GM21825 (cell line): ENCODE measurements around the gene NEURL3.

Experiments used
- ATAC-seq: cut with Tn5 transposase; IDR thresholded peaks from one replicate; pipeline ENCODE4 v1.9.1; 2021; ENCODE audit warnings: mild to moderate bottlenecking, moderate library complexity; ENCODE audit not compliant: unreplicated experiment

Gene NEURL3

DNA sequence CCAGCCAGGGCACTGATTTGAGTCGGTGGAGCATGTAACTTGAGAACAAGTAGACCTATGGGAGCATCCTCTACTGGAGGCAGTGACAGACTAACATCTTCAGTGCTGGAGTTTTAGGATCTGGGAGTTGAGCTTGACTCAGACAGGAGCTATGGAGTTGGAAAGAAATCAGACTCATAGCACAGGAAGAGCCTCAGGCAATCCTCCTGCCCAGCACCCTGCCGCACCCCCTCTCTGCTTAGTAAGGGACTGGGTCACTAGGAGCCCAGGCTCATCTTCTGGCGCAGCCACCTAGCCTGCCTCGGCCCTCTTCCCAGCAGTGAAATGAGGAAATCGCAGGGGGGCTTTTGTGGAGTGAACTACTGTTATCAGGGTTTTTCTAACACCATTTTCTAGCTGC lies 35.0 kb upstream of the NEURL3 start:
- ATAC-seq: no peak

DNA sequence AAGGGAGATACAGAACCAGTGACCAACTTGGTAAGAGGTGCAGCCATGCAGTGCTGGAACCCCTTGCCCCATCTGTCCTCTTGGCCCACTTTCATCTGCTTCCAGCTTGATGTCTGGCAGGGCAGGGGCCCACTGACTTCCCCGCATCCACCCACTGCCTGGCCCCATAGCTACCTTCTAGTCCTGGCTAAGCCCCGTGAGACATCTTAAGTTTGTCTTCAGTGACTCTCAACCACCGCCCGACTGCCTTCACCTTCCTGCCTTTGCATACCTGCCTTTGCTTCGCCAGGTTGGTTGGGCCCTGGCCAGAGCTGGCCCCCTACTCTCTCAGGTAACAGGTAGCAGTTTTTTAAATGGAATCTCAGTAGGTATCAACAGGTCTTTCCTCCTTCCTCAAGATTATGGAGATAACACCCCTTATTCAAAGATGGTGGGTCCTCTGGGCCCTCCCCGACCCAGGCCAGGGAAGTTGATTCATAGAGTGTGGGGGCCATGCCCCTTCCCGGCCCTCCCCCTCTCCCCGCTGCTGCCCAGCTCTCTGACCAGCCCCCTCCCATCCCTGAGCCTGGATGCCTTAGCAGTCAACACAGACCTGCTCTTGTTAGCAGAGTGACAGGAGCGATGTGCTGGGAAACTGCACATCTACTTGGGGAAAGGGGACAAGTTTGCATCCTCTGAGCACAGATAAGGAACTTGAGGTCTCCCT lies 34.2 kb upstream of the NEURL3 start:
- ATAC-seq: no peak

DNA sequence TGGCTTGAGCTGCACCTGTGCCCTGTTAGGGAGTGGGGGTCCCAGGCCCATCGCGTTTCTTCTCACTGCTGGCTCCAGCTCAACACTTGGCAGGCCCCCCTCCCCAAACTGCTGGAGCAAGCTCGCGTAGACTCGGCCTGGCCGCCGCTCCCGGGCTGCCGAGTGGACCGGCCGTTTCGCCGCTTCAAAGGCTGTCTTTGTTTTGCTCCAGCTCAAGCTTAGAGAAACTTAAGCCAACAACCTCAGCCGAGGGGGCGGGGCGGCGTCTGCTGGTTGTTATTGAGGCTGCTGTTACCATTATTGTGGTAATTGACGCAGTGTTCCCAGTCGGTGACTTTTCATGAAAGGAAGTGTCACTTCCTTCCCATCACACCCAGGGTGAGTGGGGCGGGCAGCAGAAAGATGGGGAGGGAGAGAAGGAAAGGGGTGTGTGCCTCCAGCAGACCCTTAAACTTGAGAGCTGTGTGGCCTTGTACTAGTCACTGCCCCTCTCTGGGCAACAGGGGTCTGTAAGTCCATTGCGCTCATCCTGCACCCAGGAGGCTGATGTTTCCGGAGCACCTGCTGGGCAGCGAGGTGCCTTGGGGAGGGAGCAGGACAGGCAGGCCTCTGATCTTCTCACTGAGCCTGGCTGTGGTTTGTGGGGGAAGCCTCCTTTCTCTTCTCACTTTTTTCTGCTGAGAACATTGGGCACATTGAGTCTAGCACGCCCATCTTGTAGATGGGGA lies 33.5 kb upstream of the NEURL3 start:
- ATAC-seq: no peak

GRCh38 chr2:96537734-96538486 lies 32.8 kb upstream of the NEURL3 start:
- no peak for ATAC-seq

DNA sequence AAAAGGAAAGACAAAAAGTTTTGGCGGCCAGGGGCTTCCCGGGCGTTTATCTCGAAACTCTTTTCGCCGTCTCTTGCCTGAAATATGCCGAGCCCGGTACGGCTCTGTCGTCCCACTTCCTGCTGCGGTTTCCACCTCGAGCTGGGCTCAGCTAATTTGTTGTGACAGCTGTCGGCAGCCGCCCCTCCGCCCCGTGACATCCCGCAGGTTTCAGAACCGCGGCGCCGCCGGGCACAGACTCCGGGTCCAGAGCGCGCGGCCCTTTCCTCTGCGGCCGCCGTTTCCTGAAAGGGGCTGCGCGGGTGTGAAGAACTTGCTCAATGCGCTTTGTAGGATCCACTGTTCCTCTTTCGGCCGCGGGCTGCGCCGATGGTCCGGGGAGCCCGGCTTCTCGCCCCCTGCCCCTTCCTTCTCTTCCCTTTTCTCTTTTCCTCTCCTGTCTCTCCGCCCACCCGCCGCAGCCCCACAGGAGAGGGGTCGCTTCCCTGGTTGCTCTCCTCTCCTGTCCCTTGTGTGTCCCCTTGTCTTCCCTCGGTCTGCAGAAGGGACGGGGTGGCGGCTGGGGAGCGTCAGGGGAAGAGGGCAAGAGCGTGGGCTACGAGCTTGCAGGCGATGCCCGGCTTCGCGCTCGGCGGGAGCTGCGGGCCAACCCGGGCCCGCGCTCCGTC lies 32.0 kb upstream of the NEURL3 start:
- peak; percentile 44 for ATAC-seq

GRCh38 chr2:96536445-96537065 lies 31.4 kb upstream of the NEURL3 start, which contains the start of gene ARID5A:
ARID5A (plus strand) TSS chr2:96536752; CDS start chr2:96536827, 75 bp downstream.
- ATAC-seq: peak; percentile 49

GRCh38 chr2:96535331-96535730 lies 30.2 kb upstream of the NEURL3 start:
- ATAC-seq: no peak

DNA sequence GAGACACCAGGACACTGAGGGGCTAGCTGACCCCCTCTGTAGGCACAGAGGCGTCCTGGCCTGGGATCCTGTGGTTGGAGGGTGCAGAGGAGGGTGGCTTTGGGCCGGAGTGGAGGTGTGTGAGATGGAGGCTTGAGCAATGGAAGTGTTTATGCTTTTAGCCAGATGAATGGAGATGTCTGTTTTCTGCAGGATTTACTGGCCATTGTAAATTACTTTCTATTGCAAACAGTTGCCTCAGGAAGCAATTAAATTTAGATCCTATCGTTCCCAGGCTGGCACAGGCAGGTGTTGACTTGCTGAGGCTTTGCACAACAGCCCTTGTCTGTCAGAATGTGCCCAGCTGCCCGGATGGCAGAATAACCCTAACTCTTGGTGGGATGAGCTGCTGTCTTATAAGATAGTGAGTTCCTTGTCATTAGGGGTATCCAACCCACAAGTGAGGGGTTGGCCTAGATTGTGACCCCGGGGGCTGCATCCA lies 29.6 kb upstream of the NEURL3 start:
- ATAC-seq: no peak

DNA sequence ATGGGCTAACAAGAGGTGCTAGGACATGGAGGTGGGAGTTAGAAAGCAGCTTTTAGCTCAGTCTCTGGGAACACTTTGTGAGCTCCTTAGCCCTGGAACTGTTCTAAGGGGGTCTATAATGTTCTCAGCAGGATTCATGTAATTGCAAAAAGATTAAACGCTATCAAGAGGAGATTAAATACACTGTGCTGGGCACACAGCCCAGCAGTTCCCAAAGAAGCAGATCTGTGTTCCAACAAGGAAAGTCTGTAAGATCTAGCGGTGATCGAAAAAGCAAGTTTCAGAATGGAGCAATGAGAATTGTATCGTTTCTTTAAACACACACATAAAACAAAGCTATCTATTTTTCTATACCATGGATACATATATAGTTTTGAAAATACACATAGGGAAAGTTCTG lies 29.0 kb upstream of the NEURL3 start:
- no peak for ATAC-seq

DNA sequence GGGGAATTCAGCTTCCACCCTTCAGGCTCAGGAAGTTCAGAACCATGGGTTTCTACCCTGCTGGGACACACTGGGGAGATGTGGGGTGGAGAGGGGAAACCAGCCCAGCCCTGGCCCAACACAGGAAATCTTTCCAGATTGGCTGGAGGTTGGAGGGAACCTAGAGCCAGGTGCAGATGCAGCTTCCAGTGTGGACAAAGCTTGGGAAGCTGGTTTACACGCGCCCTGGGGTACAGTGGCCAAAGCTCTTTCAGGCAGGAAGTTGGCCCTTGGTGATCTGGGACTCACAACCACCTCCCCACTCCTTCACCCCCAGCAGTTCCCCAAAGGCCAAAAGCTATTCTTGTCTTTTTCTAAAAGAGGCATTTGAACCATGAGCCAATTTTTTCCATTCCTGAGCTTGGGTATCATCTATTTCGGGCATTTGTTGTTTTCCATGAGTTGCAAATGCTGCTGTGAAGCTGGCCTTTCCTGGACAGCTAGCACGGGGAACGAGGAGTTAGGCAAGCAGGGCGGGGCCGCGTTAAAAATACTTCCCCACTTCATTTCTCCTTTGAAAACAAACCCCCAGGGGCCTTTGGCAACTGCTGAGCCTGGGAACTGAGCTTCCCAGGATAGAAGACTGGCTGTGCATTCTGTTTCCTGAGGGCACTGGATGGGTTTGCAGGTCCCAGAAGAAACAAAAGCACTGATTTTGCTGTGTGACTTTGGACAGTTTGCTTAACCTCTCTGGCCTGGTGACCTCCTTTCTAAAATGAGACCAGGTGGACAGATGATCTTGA lies 28.3 kb upstream of the NEURL3 start:
- no peak for ATAC-seq

DNA sequence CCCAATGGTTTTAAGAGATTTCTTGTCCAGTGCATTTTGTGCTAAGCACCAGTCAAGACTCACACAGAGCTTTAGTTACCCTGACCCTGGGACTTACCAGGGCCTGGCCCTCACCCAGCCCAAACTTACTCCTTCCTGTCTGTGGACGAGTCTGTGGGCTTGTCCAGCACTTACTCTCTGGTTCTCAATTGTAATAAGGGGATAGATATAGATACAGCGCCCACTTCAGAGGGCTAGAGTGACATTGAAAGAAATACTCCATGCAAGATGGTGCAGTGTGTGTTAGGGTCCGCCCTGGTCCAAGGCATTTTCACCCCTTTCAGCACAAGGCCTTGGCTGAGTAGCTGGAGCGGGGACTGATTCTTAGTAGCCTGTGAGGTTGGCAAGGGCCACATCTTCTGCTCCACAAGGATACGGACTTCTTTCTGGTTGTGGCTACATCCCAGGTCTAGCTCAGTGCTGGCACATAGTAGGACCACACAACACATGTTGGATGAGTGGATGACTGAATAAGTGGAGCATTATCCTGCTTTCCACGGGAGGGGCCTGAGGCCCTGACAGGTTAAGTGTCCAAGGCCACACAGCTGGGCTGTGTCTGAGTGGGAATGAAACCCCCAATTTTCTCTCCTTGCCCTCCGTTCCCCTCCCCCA lies 27.6 kb upstream of the NEURL3 start:
- ATAC-seq: no peak

GRCh38 chr2:96531872-96532505 lies 26.8 kb upstream of the NEURL3 start:
- peak; percentile 19 for ATAC-seq

DNA sequence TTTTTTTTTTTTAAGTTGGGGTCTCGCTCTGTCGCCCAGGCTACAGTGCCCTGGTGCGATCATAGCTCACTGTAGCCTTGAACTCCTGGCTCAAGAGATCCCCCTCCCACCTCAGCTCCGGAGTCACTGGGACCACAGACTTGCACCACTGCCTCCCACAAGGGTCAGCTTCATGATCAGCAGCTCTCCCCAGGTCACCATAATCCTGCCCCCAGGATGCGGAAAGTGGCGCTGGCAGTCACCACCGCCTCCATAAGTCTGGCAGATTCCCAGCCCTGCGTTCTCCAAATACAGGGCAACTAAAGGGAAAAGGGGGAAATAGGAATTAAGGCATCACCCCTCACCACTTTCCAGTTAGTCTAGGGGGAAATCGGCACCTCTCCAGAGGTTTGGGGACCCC lies 26.2 kb upstream of the NEURL3 start:
- no peak for ATAC-seq

DNA sequence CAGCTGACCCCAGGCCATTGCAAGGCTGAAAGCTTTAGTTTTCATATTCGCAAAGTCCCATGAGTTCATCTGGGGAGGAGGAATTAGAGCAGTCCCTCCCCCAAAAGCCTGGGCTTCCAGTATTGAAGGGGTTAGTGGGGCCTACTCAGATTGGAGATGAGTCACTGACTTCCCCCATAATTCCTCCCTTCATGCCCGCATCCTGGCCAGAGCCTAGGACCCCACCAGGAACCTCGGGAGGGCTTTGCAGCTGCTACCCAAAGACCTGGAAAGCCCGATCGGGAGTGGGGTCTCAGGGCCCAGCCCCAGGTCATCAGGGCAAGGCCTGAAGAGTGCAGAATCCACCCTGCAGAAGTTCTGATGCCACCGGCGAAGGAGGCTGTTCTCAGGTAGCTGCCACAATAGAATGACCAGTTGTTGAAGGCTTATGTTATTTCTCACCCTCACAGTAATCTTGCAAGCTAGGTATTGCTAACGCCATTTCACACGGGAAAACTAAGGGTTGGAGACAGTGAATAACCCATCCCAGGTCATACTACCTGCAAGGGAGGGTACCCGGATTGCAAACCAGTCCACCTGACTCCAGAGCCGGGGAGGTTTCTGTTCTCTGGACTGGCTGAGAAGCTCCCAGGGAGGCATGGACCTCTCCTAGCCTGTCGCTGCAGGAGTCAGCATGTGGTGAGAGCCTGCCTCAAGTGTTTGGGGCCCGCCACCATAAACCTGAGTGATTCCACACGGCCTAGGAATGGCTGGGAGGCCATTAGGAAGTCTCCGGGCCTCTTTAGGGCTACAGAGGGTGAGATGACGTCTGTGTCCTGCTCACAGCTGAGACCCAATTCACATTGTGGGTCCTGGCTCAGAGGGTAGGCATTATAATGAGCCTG lies 25.6 kb upstream of the NEURL3 start:
- no peak for ATAC-seq

GRCh38 chr2:96530144-96530430 lies 24.9 kb upstream of the NEURL3 start:
- ATAC-seq: no peak

DNA sequence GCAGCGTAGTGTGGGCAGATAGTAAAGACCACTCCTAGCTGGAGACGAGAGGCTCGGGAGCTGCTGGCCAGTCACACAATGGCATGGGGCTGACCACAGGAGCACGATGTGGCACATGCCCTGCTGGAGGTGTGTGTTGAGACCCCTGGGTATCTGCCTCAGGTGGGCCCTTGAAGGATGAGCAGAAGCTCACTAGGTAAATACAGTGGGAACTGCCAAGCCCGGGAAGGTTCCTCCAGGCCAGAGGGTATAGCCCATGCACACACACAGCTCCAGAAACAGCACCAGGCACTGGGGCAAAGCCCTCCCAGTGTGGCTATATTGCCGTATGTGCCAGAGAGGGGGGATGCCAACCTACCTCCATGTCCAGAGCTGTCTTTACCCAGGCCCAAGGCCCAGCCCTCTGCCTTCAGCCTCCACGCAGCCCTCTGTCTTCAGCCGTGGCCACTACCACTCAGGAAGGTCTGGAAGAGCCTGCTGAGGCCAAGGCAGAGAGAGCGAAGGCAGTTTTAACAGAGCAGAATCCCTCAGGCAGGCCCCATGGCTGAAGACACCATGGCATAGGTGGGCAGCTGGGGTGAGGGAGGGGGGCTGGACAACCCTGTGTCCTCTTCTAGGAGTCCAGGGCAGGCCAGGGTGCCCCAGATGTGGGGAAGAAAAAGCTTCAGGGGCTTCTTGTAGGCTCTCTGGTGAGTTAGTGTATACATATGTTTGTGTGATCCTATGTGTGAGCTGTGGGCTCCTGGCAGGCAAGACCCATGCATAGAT lies 24.4 kb upstream of the NEURL3 start:
- no peak for ATAC-seq

GRCh38 chr2:96528700-96529375 lies 23.7 kb upstream of the NEURL3 start:
- no peak for ATAC-seq
